ENCODE measurements around the gene DISP2. TPM values are rescaled to one million over a fixed set of nuclear protein-coding genes. Genes with fewer than 3 reads are reported as not detected.
A peak's percentile ranks its signal among the peaks of the same experiment; 100 is the strongest.

The DISP2 gene
- 4.6 and 6.3 TPM in 2 replicates for total RNA-seq (2022)
- Bru-seq, nascent RNA: percentile 29 among the genes with signal in this experiment
- percentile 35 among the genes with signal in this experiment for BruChase-seq, experiment 1, labeled RNA remaining after a 2-hour chase
- BruChase-seq, experiment 2, labeled RNA remaining after a 6-hour chase: percentile 40 among the genes with signal in this experiment
- long read RNA-seq, partial matches to known transcripts: 5 of 5 reads
- long read RNA-seq, other reads (novel, unspliced or antisense): 0 of 5 reads

GRCh38 chr15:40357723-40358470, at the start of gene DISP2:
Gene DISP2, plus strand, starts transcription at chr15:40358219. Its CDS starts 103 bp downstream, at chr15:40358322.
- H3K36me3 Mint-ChIP-seq (ENCODE audit: insufficient read depth, unreplicated experiment): peaks cover 9% of the 10 kb centered on the region
- TSS peak; percentile 71 for BruUV-seq (replicated peaks)
- TF ChIP-seq CTCF (IDR thresholded peaks at IDR 0.05; ENCODE audit: insufficient read depth in 1 of 2, low read depth in 1 of 2, low read length in 1 of 2, severe bottlenecking in 1 of 2, unreplicated experiment in 1 of 2): no peak
- peak within 1 kb of the TSS; percentile 88 for H3K4me3 Mint-ChIP-seq (ENCODE audit: unreplicated experiment)
- peaks cover 43% of the 10 kb centered on the region for H3K4me1 Mint-ChIP-seq (ENCODE audit: low read depth, unreplicated experiment)
- no peak within 1 kb of the TSS for H3K27ac Mint-ChIP-seq (ENCODE audit: unreplicated experiment)
- Histone ChIP-seq H3K27me3 (replicated peaks; ENCODE audit: control insufficient read depth, insufficient read depth, low read length) (no peaks in the 10 kb centered on the region), H3K36me3 (ENCODE audit: control insufficient read depth, insufficient read depth, low read length) (no peaks in the 10 kb centered on the region; the same call in 1 of the 2 replicates), H3K9me3 (no peaks in the 10 kb centered on the region), H3K4me3 (ENCODE audit: low read depth, low read length) (peak within 1 kb of the TSS; percentile 64), H3K4me1 (peaks cover 31% of the 10 kb centered on the region)
- no peaks in the 10 kb centered on the region for H3K27me3 Mint-ChIP-seq (ENCODE audit: insufficient read depth, unreplicated experiment)
- ChIA-PET POLR2A (interaction anchor here (0.5 to 0.7 kb wide), 2 partner anchors 12 to 128 kb away, joined by 4 to 8 read pairs; no protein-coding TSS in a partner anchor), CTCF (interaction anchor here (1.4 kb wide), 1 partner anchor 13 kb away, joined by 4 read pairs; no protein-coding TSS in a partner anchor)
- no peaks in the 10 kb centered on the region for H3K9me3 Mint-ChIP-seq (ENCODE audit: unreplicated experiment)
- intact Hi-C loops (cut with micrococcal nuclease; ENCODE audit: unreplicated experiment): loop anchor here (1.0 kb wide), 1 partner anchor 12 kb away; no protein-coding TSS in a partner anchor
- DNase-seq: peak; percentile 86 to 95

- no peaks in the 10 kb centered on the region for H3K36me3 ChIP-seq (ENCODE audit: control insufficient read depth, insufficient read depth, low read length)
- Mint-ChIP-seq H3K27ac (ENCODE audit: unreplicated experiment) (no peak overlapping the region), H3K4me3 (ENCODE audit: unreplicated experiment) (no peak overlapping the region), H3K9me3 (ENCODE audit: unreplicated experiment) (no peaks in the 10 kb centered on the region), H3K27me3 (ENCODE audit: insufficient read depth, unreplicated experiment) (peaks cover 3% of the 10 kb centered on the region), H3K4me1 (ENCODE audit: low read depth, unreplicated experiment) (no peaks in the 10 kb centered on the region), H3K36me3 (ENCODE audit: insufficient read depth, unreplicated experiment) (no peaks in the 10 kb centered on the region)
- no peak for TF ChIP-seq CTCF (IDR thresholded peaks at IDR 0.05; ENCODE audit: insufficient read depth in 1 of 2, low read depth in 1 of 2, low read length in 1 of 2, severe bottlenecking in 1 of 2, unreplicated experiment in 1 of 2)
- H3K4me3 ChIP-seq (ENCODE audit: low read depth, low read length): no peak overlapping the region
- intact Hi-C loops (cut with micrococcal nuclease; ENCODE audit: unreplicated experiment): no loop called here
- CTCF ChIA-PET: interaction anchor here (0.9 to 4.2 kb wide), 10 partner anchors 8 to 34 kb away, joined by 3 to 34 read pairs (median 6); partner anchors contain the start of gene INAFM2
- no peaks in the 10 kb centered on the region for H3K9me3 ChIP-seq
- POLR2A ChIA-PET: no interaction called here
- no peaks in the 10 kb centered on the region for H3K27me3 ChIP-seq (replicated peaks; ENCODE audit: control insufficient read depth, insufficient read depth, low read length)
- no TSS peak for BruUV-seq (replicated peaks)
- H3K4me1 ChIP-seq: no peaks in the 10 kb centered on the region
- DNase-seq: no peak
Measured at GRCh38 chr15:40309344-40309862, 48.6 kb upstream of the DISP2 start.
